Measurements from ENCODE around the gene SMPD3. TPM values are rescaled to one million over a fixed set of nuclear protein-coding genes. Genes with fewer than 3 reads are reported as not detected.

SMPD3 gene
- total and polyA plus RNA-seq, 10 donors: 0.66 to 6.5 (median 1.9) TPM

DNA sequence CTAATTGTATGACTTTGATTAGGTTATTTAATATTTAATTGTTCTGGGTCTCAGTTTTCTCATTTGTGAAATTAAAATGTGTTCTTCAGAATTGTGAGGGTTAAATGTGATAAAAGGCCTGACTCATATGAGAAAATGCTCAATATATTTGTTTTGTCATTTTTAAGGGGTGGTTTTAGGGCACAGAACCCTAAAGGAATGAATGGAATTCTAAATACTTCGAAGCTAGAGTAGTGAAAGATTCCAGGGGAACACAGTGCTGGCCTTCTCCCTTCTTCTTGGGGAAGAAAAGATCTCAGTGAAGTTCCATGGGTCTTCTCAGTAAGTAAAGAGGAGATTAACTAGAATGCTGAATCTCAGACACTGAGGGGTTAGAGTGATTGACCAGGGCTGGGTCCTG, 3.9 kb upstream of the SMPD3 start:
- Histone ChIP-seq H3K4me1 (peaks cover 6 to 21% (median 16%) of the 10 kb centered on the region in 6 donors), H3K36me3 (no peaks in the 10 kb centered on the region), H3K27me3 (replicated peaks in 1 of 7) (peaks cover 0 to 16% (median 0%) of the 10 kb centered on the region in 7 donors), H3K4me3 (no peak overlapping the region), H3K9me3 (no peaks in the 10 kb centered on the region), H3K27ac (no peak overlapping the region)
- DNase-seq: no peak
- TF ChIP-seq POLR2A (IDR thresholded peaks at IDR 0.05) (no peak), POLR2AphosphoS5 (IDR thresholded peaks at IDR 0.05) (no peak)
- TF ChIP-seq, protein P1, sequence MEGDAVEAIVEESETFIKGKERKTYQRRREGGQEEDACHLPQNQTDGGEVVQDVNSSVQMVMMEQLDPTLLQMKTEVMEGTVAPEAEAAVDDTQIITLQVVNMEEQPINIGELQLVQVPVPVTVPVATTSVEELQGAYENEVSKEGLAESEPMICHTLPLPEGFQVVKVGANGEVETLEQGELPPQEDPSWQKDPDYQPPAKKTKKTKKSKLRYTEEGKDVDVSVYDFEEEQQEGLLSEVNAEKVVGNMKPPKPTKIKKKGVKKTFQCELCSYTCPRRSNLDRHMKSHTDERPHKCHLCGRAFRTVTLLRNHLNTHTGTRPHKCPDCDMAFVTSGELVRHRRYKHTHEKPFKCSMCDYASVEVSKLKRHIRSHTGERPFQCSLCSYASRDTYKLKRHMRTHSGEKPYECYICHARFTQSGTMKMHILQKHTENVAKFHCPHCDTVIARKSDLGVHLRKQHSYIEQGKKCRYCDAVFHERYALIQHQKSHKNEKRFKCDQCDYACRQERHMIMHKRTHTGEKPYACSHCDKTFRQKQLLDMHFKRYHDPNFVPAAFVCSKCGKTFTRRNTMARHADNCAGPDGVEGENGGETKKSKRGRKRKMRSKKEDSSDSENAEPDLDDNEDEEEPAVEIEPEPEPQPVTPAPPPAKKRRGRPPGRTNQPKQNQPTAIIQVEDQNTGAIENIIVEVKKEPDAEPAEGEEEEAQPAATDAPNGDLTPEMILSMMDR (IDR thresholded peaks at IDR 0.05 in 8 of 11, conservative IDR thresholded peaks at IDR 0.05 in 3 of 11): no peak
- 30 to 60% (median 51%) methylated on average over 1 of the region's 1 CpG for WGBS, 5 donors
- intact Hi-C loops (cut with DNase I; ENCODE audit: low total_unique reads): no loop called here

DNA sequence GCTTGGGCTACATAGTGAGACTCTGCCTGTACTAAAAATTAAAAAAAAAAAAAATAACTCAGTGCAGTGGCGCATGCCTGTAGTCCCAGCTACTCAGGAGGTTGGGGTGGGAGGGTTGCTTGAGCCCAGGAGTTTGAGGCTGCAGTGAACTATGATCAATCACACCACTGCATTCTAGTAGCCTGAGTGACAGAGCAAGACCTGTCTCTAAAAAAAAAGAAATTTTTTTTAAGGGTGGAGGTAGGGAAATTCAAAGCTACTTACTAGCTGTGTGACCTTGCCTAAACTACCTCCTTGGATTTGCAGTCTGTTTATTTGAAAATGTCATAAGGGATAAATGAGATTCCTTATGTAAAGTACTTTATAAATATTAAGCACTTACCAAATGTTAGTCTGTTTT, 3.4 kb upstream of the SMPD3 start:
- DNase-seq: no peak
- Histone ChIP-seq H3K27me3 (replicated peaks in 1 of 7) (peaks cover 0 to 21% (median 4%) of the 10 kb centered on the region in 7 donors), H3K4me3 (no peak overlapping the region), H3K36me3 (no peaks in the 10 kb centered on the region), H3K27ac (no peak overlapping the region), H3K9me3 (no peaks in the 10 kb centered on the region), H3K4me1 (peaks cover 6 to 26% (median 21%) of the 10 kb centered on the region in 6 donors)
- no peak for TF ChIP-seq POLR2AphosphoS5 (IDR thresholded peaks at IDR 0.05)
- TF ChIP-seq, protein P1 (IDR thresholded peaks at IDR 0.05 in 8 of 11, conservative IDR thresholded peaks at IDR 0.05 in 3 of 11): no peak
- TF ChIP-seq POLR2A (IDR thresholded peaks at IDR 0.05): no peak
- 85 to 96% (median 90%) methylated on average over 1 of the region's 1 CpG for WGBS, 5 donors
- intact Hi-C loops (cut with DNase I; ENCODE audit: low total_unique reads): no loop called here

DNA sequence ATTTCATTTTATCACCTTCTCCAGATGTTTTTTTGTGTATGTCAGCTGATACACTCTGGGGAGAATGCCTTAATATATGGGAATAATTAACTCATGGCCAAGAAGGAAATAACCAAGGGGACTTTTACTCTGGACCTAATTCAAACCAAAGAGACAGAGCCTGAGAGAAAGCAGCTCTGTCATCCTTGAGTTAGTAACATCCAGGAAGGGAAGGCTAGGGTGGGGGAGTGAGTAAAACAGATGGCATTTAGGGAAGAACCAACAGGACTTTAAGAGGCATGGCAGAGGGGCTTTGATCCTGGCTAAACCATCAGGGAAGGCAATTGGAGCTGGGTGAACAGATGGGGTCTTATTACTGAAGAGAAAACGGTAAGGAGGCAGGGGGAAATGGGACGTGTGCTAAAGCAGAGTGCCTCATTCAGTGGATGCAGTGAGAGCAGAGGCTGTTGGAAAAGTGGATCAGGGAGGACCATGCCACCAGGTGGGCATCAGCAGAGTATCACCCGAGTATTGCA, 2.5 kb upstream of the SMPD3 start:
- WGBS, 5 donors: 52 to 80% (median 76%) methylated on average over 3 of the region's 3 CpGs
- Histone ChIP-seq H3K4me3 (no peak overlapping the region), H3K4me1 (peaks cover 6 to 29% (median 22%) of the 10 kb centered on the region in 6 donors), H3K27ac (no peak overlapping the region), H3K27me3 (replicated peaks in 1 of 7) (peaks cover 0 to 30% (median 10%) of the 10 kb centered on the region in 7 donors), H3K9me3 (no peaks in the 10 kb centered on the region), H3K36me3 (no peaks in the 10 kb centered on the region)
- intact Hi-C loops (cut with DNase I; ENCODE audit: low total_unique reads): no loop called here
- no peak for DNase-seq
- TF ChIP-seq POLR2A (IDR thresholded peaks at IDR 0.05): no peak
- TF ChIP-seq, protein P1 (IDR thresholded peaks at IDR 0.05 in 8 of 11, conservative IDR thresholded peaks at IDR 0.05 in 3 of 11): no peak
- TF ChIP-seq POLR2AphosphoS5 (IDR thresholded peaks at IDR 0.05): no peak

DNA sequence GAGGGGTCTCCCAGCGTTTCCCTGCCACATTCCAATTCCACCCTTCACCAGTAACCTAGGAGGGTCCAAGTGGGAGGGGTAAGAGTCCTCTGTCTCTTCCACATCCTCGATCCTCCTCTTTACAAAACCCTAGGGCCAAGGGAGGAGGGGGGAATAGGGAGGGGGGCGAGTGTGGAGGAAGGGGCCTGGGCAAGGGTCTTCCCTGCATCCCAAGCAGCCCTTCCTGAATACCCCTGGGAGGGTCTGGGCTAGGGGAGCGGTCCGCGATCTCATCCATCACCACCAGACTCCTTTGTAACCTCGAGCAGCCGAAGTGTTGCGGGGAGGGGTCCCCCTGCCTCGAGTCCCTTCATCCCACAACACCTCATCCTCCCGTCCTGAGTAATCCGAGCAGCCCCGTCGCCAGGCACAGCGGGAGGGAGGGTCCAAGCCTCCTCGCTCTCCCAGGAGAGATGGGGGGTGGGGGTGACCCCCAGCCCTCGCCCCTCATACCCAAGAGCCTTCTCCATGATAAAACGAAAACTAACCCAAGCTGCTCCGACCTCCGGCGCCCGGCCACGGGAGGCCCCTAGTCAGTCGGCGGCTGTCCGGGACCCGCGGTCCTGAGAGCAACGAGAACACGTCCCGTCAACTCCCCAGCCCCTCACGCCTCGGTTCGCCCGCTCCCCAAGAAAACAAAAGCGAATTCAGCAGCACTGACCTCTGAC, 502 bp downstream of the SMPD3 start:
- intact Hi-C loops (cut with DNase I; ENCODE audit: low total_unique reads): no loop called here
- no peak for TF ChIP-seq POLR2AphosphoS5 (IDR thresholded peaks at IDR 0.05)
- TF ChIP-seq, protein P1 (IDR thresholded peaks at IDR 0.05 in 8 of 11, conservative IDR thresholded peaks at IDR 0.05 in 3 of 11): no peak
- no peak for TF ChIP-seq POLR2A (IDR thresholded peaks at IDR 0.05)
- no peak for DNase-seq

More for the DNA sequence above, 502 bp downstream of the SMPD3 start:
- no peak overlapping the region for H3K27ac ChIP-seq
- peaks cover 6 to 29% (median 22%) of the 10 kb centered on the region in 6 donors for H3K4me1 ChIP-seq
- peak overlapping the region; percentile 23 to 79 (median 56) for H3K4me3 ChIP-seq
- H3K27me3 ChIP-seq (replicated peaks in 1 of 7): peaks cover 0 to 60% (median 23%) of the 10 kb centered on the region in 7 donors
- H3K9me3 ChIP-seq: no peaks in the 10 kb centered on the region
- 6 to 12% (median 7%) methylated on average over 18 to 36 of the region's 36 CpGs for WGBS, 5 donors
- H3K36me3 ChIP-seq: no peaks in the 10 kb centered on the region

All from spleen (tissue), 11 donors.